Articular chondrocyte of knee joint (primary cell): Measurements from ENCODE around the gene SLC25A14. TPM values are rescaled to one million over a fixed set of nuclear protein-coding genes. Genes with fewer than 3 reads are reported as not detected.

Source experiments
- small RNA-seq: library from RNA; depleted of rRNA; stranded (forward); fragments of <200 nt; gene quantifications from one replicate; pipeline ENCODE3, GENCODE V24; 2012
- total RNA-seq: library from RNA; depleted of rRNA; stranded (reverse); fragments of >200 nt; gene quantifications from 2 replicates; pipeline ENCODE4 v1.2.3, GENCODE V29; 2012

The SLC25A14 gene, protein sequence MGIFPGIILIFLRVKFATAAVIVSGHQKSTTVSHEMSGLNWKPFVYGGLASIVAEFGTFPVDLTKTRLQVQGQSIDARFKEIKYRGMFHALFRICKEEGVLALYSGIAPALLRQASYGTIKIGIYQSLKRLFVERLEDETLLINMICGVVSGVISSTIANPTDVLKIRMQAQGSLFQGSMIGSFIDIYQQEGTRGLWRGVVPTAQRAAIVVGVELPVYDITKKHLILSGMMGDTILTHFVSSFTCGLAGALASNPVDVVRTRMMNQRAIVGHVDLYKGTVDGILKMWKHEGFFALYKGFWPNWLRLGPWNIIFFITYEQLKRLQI
- total RNA-seq: 10.5 and 13.0 TPM in 2 replicates

DNA sequence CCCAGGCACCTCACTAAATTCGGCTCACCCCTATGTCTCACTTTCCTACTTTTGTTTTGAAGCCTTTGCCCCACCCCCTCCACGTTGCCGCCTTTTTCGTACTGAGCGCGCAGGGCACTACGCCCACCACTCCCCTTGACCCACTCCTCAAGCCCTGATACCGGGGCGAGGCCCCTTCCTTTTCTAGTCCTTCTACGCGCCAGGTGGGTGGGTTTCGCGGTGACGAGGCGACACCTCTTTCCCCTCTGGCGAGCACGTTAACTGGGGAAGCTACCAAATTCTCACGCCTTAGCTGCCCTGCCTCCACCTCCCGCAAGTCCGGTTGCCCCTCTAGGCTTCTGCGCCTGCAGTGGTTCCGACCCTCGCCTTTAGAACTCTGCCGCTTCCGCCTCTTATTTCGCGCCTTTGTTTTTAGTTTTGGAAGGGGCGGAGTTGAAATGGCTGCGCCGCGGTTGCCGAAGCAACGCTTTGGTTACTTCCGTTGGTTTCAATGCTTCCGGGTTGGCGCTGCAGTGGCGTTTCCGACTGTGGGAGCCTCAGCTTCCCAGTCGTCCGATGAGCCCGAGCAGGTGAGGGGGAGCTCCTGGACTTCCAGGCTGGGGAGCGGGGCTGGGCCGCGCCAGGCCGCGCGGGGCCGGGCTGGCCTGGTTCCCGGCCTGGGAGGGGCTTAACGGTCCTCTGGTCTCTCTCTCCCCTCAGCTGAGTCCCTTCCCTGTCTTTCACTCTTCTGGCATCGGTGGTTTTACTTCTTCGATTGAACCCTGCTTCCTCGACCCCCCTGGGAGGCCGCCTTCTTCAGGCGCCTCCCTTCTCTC, at the start of gene SLC25A14:
SLC25A14 (plus strand) TSS at position 512 of the 815 bp plus-strand sequence. CDS start 360 bp downstream, outside the sequence.

DNA sequence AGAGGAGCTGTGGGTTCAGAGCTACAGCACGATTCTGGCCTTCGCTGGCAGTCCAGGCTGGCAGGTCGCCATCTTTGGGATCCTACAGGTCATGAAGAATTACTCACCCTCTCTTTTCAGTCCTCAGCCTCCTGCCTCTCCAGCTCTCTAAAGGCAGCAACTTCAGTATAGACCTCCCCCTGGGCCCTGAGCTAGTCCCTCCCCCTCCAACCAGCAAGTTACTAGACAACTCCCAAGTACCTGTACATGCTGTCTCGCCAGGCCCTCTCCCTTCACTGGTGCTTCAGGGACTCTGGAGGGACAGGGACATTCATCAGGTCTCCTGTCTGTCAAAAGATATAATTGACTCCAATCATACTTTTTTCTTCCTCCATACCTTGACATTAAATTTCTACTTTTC, 45.8 kb downstream of the SLC25A14 start, which contains the start of gene GPR119:
GPR119 (minus strand) TSS at position 155 of the 400 bp plus-strand sequence. CDS start 227 bp downstream, outside the sequence.

DNA sequence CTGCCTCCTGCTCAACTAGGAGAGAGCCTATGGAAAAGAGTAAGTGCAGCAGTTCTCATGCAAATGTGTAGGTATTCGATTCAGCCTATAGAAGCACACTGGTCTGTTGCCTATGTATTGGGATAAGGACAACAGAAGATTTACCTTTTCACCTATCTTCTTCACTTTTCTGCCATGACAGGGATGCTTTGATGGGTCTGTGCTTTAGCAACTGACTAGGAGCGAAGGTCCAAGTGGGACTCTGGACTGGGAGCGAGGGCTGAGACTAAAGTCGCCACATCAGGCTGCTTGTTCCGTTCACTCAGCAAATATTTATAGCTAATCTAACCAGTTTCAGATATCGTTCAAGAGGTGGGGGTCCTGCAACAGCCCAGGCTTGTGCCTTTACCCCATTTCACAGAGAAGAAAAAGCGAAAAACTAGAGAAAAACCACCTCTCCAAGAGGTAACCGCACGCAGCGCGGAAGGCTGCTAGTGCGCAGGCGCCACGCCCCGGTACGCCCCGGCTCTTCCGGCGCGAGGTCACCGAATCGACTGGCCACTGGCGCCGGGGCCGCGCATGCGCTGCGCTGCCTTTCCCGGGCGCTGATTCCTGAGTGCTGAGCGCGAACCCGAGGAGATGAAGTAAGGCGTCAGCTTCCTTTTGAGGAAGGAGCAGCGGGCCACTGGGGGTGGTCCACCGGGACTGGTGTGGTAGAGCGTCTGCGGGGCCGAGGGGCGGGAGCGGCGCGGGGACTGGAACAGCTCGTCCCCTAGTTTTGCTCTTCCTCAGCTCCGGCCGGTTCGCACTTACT, 61.9 kb downstream of the SLC25A14 start, which contains the start of gene RBMX2:
RBMX2 (plus strand) TSS at position 573 of the 793 bp plus-strand sequence; CDS start at position 619, 46 bp downstream.

Small RNA genes lying within 50 kb of the gene (small RNA-seq; reads per million reads assigned to genes)
- not detected for gene AL035423.1
- not detected for gene RNU6-1130P

Other genes with a start within 250 kb of the SLC25A14 start
- 13.6 and 16.7 TPM in 2 replicates for gene ELF4, start 229.4 kb upstream of the SLC25A14 start, total RNA-seq
- 16.1 and 21.6 TPM in 2 replicates for gene AIFM1, start 174.1 kb upstream of the SLC25A14 start, total RNA-seq
- gene RAB33A, start 168.0 kb upstream of the SLC25A14 start, total RNA-seq: 1.5 and 3.7 TPM in 2 replicates
- 7.4 and 7.6 TPM in 2 replicates for gene ZNF280C, start 71.0 kb upstream of the SLC25A14 start, total RNA-seq
- gene GPR119, start 45.8 kb downstream of the SLC25A14 start, total RNA-seq: not detected in 2 replicates
- 25.2 and 30.9 TPM in 2 replicates for gene RBMX2, start 62.1 kb downstream of the SLC25A14 start, total RNA-seq